ENCODE measurements around the gene TMEM270.

GRCh38 chr7:73904219-73905137 lies 43.5 kb downstream of the TMEM270 start:
- TF ChIP-seq POLR2A (IDR thresholded peaks at IDR 0.05; ENCODE audit: low read length) (no peak), GATA1 (IDR thresholded peaks at IDR 0.05; ENCODE audit: low read depth, low read length) (no peak)

Data from erythroblast (primary cell).